RWPE2 (cell line): ENCODE data around the gene CPE.

ENCODE experiments used
- ATAC-seq: fragments of 200-7000 bp; cut with Tn5 transposase; 3 replicates; pipeline ENCODE4 v1.9.1; 2021; ENCODE audit warnings: low read depth
- DNase-seq: peaks from one replicate; pipeline ENCODE4 v3.0.0-alpha.2; 2020; ENCODE audit warnings: low spot score
- H3K27ac ChIP-seq: fragments of 450-650 bp; 2 replicates; pipeline ENCODE4 v1.5.1; 2017; ENCODE audit warnings: mild to moderate bottlenecking; ENCODE audit not compliant: poor library complexity, severe bottlenecking
- H3K27me3 ChIP-seq: fragments of 250-450 bp; sonication (Bioruptor Pico); 2 replicates; pipeline ENCODE4 v1.5.1; 2021; ENCODE audit warnings: mild to moderate bottlenecking, moderate library complexity; ENCODE audit not compliant: insufficient read depth, poor library complexity, severe bottlenecking
- H3K36me3 ChIP-seq: fragments of 250-450 bp; sonication (Bioruptor Pico); 2 replicates; pipeline ENCODE4 v1.5.1; 2020; ENCODE audit warnings: low read depth, mild to moderate bottlenecking, moderate library complexity
- H3K4me1 ChIP-seq: fragments of 250-450 bp; sonication (Bioruptor Pico); 2 replicates; pipeline ENCODE4 v1.5.1; 2021; ENCODE audit warnings: mild to moderate bottlenecking, moderate library complexity; ENCODE audit not compliant: insufficient read depth, poor library complexity, severe bottlenecking
- H3K4me3 ChIP-seq: fragments of 250-450 bp; sonication (Bioruptor Pico); 2 replicates; pipeline ENCODE4 v1.5.1; 2021; ENCODE audit warnings: mild to moderate bottlenecking, moderate library complexity; ENCODE audit not compliant: severe bottlenecking
- H3K9me3 ChIP-seq: fragments of 250-450 bp; sonication (Bioruptor Pico); 2 replicates; pipeline ENCODE4 v1.5.1; 2021; ENCODE audit warnings: mild to moderate bottlenecking, moderate library complexity; ENCODE audit not compliant: severe bottlenecking
- CTCF ChIP-seq: fragments of 450-650 bp; IDR thresholded peaks from one replicate; pipeline ENCODE4 v1.5.1; 2017; ENCODE audit warnings: mild to moderate bottlenecking, moderate library complexity; ENCODE audit not compliant: poor library complexity, severe bottlenecking

The CPE gene

GRCh38 chr4:165437691-165438090, 58.9 kb downstream of the CPE start:
- Histone ChIP-seq H3K27ac (no peak overlapping the region), H3K4me3 (no peak overlapping the region), H3K9me3 (no peaks in the 10 kb centered on the region), H3K36me3 (no peaks in the 10 kb centered on the region), H3K27me3 (no peaks in the 10 kb centered on the region), H3K4me1 (peaks cover 31% of the 10 kb centered on the region)
- DNase-seq (no peak), ATAC-seq (no peak)
- TF ChIP-seq CTCF: no peak

GRCh38 chr4:165439344-165439743, 60.5 kb downstream of the CPE start:
- H3K27me3 ChIP-seq: no peaks in the 10 kb centered on the region
- ATAC-seq: no peak
- H3K9me3 ChIP-seq: no peaks in the 10 kb centered on the region
- H3K4me1 ChIP-seq: peaks cover 21% of the 10 kb centered on the region
- no peak for DNase-seq
- H3K36me3 ChIP-seq: no peaks in the 10 kb centered on the region
- no peak for TF ChIP-seq CTCF
- no peak overlapping the region for H3K27ac ChIP-seq
- H3K4me3 ChIP-seq: no peak overlapping the region

GRCh38 chr4:165439981-165440380, 61.2 kb downstream of the CPE start:
- peak overlapping the region; percentile 18 for H3K27ac ChIP-seq
- H3K27me3 ChIP-seq: no peaks in the 10 kb centered on the region
- no peak overlapping the region for H3K4me3 ChIP-seq
- ATAC-seq: peak; percentile 11; the same call in 1 of the 3 replicates
- peaks cover 21% of the 10 kb centered on the region for H3K4me1 ChIP-seq
- DNase-seq: no peak
- TF ChIP-seq CTCF: no peak
- no peaks in the 10 kb centered on the region for H3K36me3 ChIP-seq
- H3K9me3 ChIP-seq: no peaks in the 10 kb centered on the region

- TF ChIP-seq CTCF: no peak
- H3K4me3 ChIP-seq: no peak overlapping the region
- DNase-seq: no peak
- ATAC-seq: peak; percentile 93
- H3K27ac ChIP-seq: peak overlapping the region; percentile 18
- peaks cover 21% of the 10 kb centered on the region for H3K4me1 ChIP-seq
- H3K9me3 ChIP-seq: no peaks in the 10 kb centered on the region
- H3K36me3 ChIP-seq: no peaks in the 10 kb centered on the region
- H3K27me3 ChIP-seq: no peaks in the 10 kb centered on the region
These were observed 61.8 kb downstream of the CPE start for GRCh38 chr4:165440415-165441158.

- Histone ChIP-seq H3K9me3 (no peaks in the 10 kb centered on the region), H3K27me3 (no peaks in the 10 kb centered on the region), H3K36me3 (no peaks in the 10 kb centered on the region), H3K4me3 (no peak overlapping the region), H3K27ac (no peak overlapping the region), H3K4me1 (peaks cover 21% of the 10 kb centered on the region)
- DNase-seq (no peak), ATAC-seq (no peak)
- TF ChIP-seq CTCF: no peak
These were observed 64.5 kb downstream of the CPE start for GRCh38 chr4:165443276-165443675.
